HG02970 (cell line): ENCODE measurements around the gene RNF34.
A peak's percentile ranks its signal among the peaks of the same experiment; 100 is the strongest.
"Not testable (repeated sequence)": the region's sequence is repeated elsewhere in the genome, so short reads cannot be mapped to it uniquely, and the experiment has no call there.

Experiments
- ATAC-seq: cut with Tn5 transposase; IDR thresholded peaks from one replicate; pipeline ENCODE4 v1.9.1; 2021; ENCODE audit warnings: mild to moderate bottlenecking, moderate library complexity, moderate number of reproducible peaks; ENCODE audit not compliant: unreplicated experiment, low FRiP score

The RNF34 gene

GRCh38 chr12:121384891-121385290, 15.0 kb upstream of the RNF34 start:
- ATAC-seq, result not testable (repeated sequence)

DNA sequence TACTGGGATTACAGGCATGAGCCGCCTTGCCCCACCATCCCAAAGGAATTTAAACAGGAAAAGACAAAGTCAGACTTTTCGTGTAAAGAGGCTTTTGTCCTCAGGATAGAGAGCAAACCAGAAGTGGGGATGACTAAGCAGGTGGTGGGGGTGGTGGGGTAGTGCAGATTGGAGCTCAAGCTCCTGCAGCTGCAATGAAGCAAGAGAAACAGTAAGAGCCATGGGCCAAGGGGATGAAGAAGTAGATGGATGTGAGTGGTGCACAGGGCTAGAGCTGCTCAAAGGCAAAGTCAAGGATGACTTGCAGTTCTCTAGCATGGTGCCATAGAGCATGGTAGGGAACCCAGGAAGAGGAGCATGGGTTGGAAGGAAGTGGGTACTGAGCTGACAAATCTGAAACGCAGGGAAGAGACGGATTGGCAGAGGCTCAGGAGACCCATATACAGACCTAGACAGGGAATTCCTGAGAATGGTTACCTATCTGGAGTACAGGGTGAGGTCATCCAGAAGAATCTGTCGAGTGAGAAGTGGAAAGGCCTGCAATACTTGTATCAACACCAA, 11.4 kb upstream of the RNF34 start:
- no peak for ATAC-seq

GRCh38 chr12:121390856-121391255, 9.1 kb upstream of the RNF34 start:
- ATAC-seq, result no peak

DNA sequence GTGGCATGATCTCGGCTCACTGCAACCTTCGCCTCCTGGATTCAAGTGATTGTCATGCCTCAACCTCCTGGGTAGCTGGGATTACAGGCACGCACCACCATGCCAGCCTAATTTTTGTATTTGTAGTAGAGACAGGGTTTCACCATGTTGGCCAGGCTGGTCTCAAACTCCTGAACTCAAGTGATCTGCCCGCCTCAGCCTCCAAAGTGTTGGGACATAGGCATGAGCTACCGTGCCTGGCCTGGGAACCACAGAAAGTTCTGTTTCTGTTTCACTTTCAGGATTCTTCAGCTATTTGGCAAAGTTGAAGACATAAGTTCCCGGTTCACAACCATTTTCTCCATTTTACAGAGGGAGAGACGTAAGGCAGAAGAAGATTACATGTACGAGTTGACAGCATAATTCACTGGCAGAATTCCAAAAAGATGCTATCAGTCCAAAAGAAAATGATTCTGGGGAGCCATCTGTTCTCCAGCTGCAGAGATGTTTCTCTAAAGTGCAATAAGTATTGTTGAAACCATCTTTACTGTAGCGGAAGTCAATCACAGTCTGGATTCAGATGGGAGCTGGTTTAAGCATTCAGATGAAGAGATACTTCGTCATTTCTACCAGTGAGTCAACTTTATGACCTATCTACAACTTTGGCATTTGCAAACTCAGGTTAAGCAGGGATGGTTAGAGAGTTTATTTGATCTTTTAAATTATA, 8.1 kb upstream of the RNF34 start:
- ATAC-seq, result no peak

DNA sequence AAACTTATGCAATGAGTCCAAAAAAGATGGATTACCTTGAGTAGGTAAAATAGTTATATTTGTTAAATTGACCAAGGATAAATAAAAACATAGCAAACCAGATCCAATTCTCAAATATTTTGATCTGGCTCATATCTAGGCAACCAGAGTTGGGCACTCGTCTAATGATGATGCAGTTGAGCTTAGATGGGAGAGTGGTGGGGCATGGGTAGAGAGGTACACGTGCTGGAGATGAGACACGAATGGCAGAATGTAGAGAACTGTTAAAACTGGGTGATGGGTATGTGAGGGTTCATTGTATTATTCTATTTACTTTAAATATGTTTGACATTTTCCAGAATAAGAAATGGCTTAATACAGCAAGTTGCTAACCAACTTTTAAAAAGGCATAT, 7.6 kb upstream of the RNF34 start:
- no peak for ATAC-seq

DNA sequence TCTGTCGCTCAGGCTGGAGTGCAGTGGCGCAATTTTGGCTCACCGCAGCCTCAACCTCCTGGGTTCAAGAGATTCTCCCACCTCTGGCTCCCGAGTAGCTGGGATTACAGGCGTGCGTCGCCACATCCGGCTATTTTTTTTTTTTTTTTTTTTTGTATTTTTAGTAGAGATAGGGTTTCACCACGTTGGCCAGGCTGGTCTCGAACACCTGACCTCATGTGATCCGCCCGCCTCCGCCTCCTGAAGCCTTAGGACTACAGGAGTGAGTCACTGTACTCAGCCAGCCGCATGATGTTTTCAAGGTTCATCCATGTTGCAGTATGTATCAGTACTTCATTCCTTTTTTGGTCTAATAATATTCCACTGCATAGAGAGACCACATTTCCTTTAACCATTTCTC, 2.4 kb upstream of the RNF34 start:
- ATAC-seq, result no peak

- no peak for ATAC-seq
These were observed 1.6 kb upstream of the RNF34 start for GRCh38 chr12:121398355-121398754.

DNA sequence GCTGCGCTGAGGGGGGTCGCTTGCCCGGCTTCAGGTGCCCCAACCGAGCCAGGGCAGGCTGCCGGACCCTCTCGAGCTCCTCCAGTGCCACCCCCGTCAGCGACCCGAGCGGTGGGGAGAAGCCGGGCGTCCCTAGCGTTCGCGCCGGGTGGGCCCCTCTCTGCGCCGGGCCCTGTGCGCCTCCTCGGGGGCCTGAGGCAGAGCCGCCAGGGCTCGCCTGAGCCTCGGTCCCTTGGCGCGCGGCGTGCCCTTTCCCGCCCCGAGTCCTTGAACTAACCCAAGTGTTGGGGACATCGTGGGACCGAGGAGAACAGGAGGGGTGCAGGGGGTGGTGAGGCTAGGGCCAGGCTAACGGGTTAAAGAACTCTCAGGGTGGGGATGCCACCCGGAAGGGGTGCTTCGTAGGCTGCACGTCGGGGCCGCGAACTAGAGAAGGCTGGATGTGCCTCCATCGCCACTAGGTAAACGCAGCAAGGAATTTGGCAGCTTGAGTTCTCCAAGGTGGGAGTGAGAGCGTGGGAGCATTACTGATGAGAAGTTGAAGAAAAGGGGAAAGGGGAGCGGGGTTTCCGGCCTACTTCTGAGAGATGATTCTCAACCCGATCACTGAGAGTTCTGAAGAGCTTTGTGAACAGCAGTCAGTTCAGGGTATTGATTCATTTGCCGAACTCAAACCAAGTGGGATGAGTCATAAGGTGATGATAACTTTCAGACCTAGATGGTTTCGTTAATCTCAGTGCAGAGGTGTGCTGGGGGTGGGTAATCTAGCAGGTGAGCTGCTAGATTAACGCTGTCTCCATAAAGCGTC, 618 bp downstream of the RNF34 start:
- peak; percentile 27 for ATAC-seq

GRCh38 chr12:121403721-121404120, 3.8 kb downstream of the RNF34 start:
- ATAC-seq, result no peak

GRCh38 chr12:121404734-121405133, 4.8 kb downstream of the RNF34 start:
- no peak for ATAC-seq

DNA sequence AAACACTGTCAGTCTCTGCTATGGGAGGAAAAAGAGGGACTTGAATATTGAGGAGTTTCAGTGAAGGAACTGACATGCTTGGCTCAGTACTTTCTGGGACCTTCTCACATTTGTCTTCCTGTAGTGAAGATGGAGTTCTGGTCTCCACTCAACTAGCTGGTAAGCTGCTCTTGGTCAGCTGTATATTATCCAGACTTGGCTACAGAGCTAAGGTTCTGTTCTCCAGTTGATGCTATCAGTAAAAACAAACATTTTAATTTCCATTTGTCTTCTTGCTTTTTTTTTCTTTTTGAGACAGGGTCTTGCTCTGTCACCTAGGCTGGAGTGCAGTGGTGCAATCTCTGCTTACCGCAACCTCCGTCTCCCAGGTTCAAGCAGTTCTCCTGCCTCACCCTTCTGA, 5.3 kb downstream of the RNF34 start:
- ATAC-seq, result no peak

DNA sequence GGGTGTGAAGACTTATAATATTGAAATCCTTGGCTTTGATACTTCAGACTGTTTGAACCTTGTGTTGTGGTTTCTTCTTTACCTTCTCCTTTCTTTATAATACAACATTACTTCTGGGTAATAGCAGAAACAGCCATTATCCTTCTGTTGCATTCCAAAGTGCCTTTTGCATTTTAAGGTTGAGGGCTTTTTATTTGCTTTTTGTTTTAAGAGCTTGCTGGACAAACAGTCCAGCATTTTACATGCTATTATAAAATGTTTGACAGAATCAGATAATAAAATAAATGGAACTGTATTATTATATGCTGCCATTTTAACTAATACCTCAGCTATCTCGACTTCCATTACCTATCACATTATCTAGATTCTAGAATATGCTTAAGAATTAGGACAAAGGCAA, 14.0 kb downstream of the RNF34 start:
- no peak for ATAC-seq

DNA sequence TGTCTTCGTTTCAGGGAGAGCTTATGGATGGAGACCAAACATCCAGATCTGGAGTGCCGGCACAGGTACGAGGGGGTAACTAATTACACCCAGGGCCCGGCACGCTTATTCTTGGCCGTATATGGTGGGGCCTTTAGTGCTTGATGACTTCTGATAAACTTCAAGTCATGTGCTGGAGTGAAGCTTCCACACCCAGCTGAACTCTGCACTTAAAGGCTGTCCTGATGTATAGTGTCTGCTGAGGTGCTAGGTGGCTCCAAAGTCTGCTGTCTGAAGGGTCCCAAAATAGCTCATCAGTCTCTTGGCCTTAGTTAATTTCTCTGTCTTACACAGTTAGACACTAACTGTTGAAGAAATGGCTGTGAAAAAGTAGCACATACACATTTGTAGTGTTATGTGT, 17.9 kb downstream of the RNF34 start:
- ATAC-seq, result no peak

- no peak for ATAC-seq
These were observed 20.2 kb downstream of the RNF34 start for GRCh38 chr12:121420109-121420508.

GRCh38 chr12:121423253-121423652, 23.3 kb downstream of the RNF34 start:
- no peak for ATAC-seq

DNA sequence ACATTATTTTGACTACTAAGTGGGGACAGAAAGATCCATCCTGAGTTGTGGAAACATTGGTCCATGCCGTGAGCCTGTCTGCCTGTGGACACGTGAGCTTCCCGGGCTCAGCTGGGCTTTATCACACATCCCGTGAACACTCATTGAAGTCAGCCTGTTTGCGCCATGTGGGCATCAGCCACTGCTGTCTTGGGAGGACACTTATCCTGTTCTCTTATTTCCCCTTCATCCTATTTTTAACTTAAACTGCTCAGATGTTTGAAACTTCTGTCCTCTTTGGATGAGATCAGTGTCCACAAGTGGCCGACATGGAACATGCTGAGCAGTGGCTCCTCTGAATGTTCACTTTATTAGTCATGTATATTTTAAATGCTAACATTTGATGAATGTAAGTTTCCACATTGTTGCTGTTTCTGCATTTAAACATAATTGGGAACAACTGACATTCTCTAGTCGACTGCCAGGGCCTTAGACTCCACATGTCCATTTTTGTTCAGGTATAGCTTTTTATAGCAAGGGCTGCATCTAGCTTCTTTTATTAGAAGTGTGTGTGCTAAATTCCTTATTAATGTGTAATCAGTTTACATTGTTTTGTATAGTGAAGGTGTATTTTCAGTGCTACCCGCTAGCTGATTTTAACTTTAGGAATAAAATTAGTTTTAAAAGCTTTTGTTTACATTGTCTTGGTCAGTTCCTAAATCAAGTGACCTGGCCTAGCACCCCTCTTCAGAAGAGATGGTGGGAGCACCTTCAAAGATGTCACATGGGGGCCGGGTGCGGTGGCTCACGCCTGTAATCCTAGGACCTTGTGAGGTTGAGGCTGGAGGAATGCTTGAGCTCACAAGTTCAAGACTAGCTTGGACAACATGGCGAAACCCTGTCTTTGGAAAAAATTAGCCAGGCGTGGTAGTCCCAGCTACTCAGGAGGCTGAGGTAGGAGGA, 24.0 kb downstream of the RNF34 start:
- ATAC-seq, result no peak

DNA sequence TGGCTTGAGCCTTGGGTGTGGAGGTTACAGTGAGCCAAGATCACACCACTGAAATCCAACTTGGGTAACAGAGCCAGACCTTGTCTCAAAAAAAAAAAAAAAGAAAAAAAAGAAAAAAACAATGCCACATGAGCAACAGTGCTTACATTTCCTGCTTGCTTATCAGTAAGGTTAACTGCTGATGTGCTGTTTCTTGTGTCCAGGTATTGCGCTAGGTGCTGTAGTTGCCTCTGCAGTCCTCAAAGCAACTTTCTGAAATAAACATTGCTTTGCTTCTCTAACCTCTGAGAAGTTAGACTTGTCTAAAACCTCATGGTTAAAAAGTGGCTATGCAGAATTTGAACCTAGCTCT, 24.7 kb downstream of the RNF34 start:
- ATAC-seq, result no peak

- ATAC-seq, result no peak
These were observed 27.7 kb downstream of the RNF34 start for GRCh38 chr12:121427556-121428050.

GRCh38 chr12:121428883-121429282, 29.0 kb downstream of the RNF34 start:
- ATAC-seq, result no peak

DNA sequence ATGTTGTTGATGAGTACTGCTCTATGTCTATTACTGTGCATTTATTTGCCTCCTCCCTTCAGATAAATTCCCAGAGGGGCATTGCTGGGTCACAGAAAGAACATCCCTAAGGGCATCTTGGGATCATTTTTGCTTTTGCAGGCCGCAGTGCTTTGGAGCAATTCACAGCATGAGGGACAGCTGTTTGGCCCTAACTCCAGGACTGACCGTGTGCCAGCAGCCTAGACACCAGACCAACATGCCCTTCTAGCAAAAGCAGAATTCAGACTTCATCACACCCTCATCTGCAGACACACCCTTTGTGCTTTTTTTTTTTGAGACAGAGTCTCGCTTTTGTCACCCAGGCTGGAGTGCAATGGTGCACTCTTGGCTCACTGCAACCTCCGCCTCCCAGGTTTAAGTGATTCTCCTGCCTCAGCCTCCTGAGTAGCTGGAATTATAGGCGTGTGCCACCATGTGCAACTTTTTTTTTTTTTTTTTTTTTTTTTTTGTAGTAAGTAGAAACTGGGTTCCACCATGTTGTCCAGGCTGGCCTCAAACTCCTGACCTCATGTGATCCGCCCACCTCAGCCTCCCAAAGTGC, 31.0 kb downstream of the RNF34 start:
- ATAC-seq, result no peak
